HCT116 (cell line): ENCODE measurements around the gene LIMK2. TPM values are rescaled to one million over a fixed set of nuclear protein-coding genes. Genes with fewer than 3 reads are reported as not detected.

ENCODE experiments used
- ATAC-seq: fragments of 200-7000 bp; cut with Tn5 transposase; 2 replicates; pipeline ENCODE4 v1.9.1; 2020; ENCODE audit warnings: mild to moderate bottlenecking, moderate library complexity
- BruUV-seq: library from RNA; stranded (reverse); fragments of 400-500 nt; replicated peaks from 2 replicates; lab custom pipeline; 2021; lab: Mats Ljungman, UMichigan
- CTCF ChIA-PET: fragments of 300-600 bp; sonication (Branson Sonifier 250); formaldehyde crosslinking; loops from one replicate; lab custom pipeline; 2021; ENCODE audit warnings: antibody characterized with exemption; lab: Charles Lee
- POLR2A ChIA-PET: fragments of 300-600, 350-600 bp; sonication (Branson Sonifier 250); formaldehyde crosslinking; loops from one replicate; lab custom pipeline; 2021; ENCODE audit warnings: antibody characterized with exemption; lab: Charles Lee
- RAD21 ChIA-PET, 2 experiments: fragments of 300-600 bp; sonication (Branson Sonifier 250); formaldehyde crosslinking; loops; one replicate each; lab custom pipeline; 2023; ENCODE audit warnings: low total read pairs in 2 of 2; ENCODE audit not compliant: uncharacterized antibody in 2 of 2, unreplicated experiment in 2 of 2, low non-redundant PET in 1 of 2; lab: Charles Lee
- DNase-seq: peaks from one replicate; pipeline ENCODE4 v3.0.0-alpha.2; 2010; ENCODE audit warnings: low read depth, low spot score
- H2AFZ ChIP-seq: fragments of 200-600 bp; shearing (Covaris generic), sonication (generic); 2 replicates; pipeline ENCODE4 v1.6.1; 2017; ENCODE audit warnings: low read depth, mixed run types, mixed read lengths, antibody characterized with exemption, low read length; ENCODE audit not compliant: poor library complexity, severe bottlenecking
- H3K27ac ChIP-seq: 2 replicates; pipeline ENCODE4 v1.5.1; 2012; ENCODE audit warnings: low read depth, low read length
- H3K27me3 ChIP-seq: fragments of 200-600 bp; sonication (generic); 2 replicates; pipeline ENCODE4 v1.6.1; 2016; ENCODE audit warnings: mixed run types, low read length, mixed read lengths; ENCODE audit not compliant: insufficient read depth
- H3K36me3 ChIP-seq, 2 experiments: fragments of 200-500 bp in 1 of 2; fragments of 200-600 bp in 1 of 2; sonication (Bioruptor generic) in 1 of 2; sonication (generic) in 1 of 2; 2 replicates each; pipeline versions ENCODE4 v1.5.1 to v1.6.1; 2014 to 2016; ENCODE audit warnings: low read length in 2 of 2, inconsistent platforms in 1 of 2, mixed read lengths in 1 of 2, mixed run types in 1 of 2; ENCODE audit not compliant: insufficient read depth in 2 of 2, control insufficient read depth in 1 of 2
- H3K4me1 ChIP-seq, 2 experiments: fragments of 200-600 bp in 1 of 2; sonication (generic) in 1 of 2; 2 replicates each; pipeline versions ENCODE4 v1.5.1 to v1.6.1; 2012 to 2017; ENCODE audit warnings: low read length in 2 of 2, inconsistent platforms in 1 of 2, mild to moderate bottlenecking in 1 of 2, mixed read lengths in 1 of 2, mixed run types in 1 of 2, moderate library complexity in 1 of 2; ENCODE audit not compliant: insufficient read depth in 2 of 2, control insufficient read depth in 1 of 2
- H3K4me2 ChIP-seq: fragments of 200-600 bp; sonication (generic); 2 replicates; pipeline ENCODE4 v1.6.1; 2017; ENCODE audit warnings: mixed run types, low read length, mixed read lengths
- H3K4me3 ChIP-seq, 2 experiments: fragments of 200-600 bp in 1 of 2; sonication (generic) in 1 of 2; replicated peaks in 1 of 2; 2 replicates each; pipeline ENCODE4 v1.5.1; 2011 to 2016; ENCODE audit warnings: low read length in 2 of 2, control low read depth in 1 of 2, low read depth in 1 of 2, mild to moderate bottlenecking in 1 of 2, mixed read lengths in 1 of 2, mixed run types in 1 of 2
- H3K79me2 ChIP-seq: fragments of 200-600 bp; sonication (generic); 2 replicates; pipeline ENCODE4 v1.6.1; 2017; ENCODE audit warnings: mild to moderate bottlenecking, mixed run types, low read length, moderate library complexity, mixed read lengths; ENCODE audit not compliant: insufficient read depth
- H3K9ac ChIP-seq: fragments of 200-600 bp; sonication (generic); 2 replicates; pipeline ENCODE4 v1.6.1; 2016; ENCODE audit warnings: low read length, mixed read lengths
- H3K9me2 ChIP-seq: fragments of 200-600 bp; sonication (generic), shearing (Covaris generic); 2 replicates; pipeline ENCODE4 v1.6.1; 2017; ENCODE audit warnings: mixed run types, mild to moderate bottlenecking, moderate library complexity; ENCODE audit not compliant: insufficient read depth
- H3K9me3 ChIP-seq, 2 experiments: fragments of 200-500 bp in 1 of 2; fragments of 200-600 bp in 1 of 2; sonication (Bioruptor generic) in 1 of 2; sonication (generic) in 1 of 2; 2 replicates each; pipeline ENCODE4 v1.6.1; 2014 to 2017; ENCODE audit warnings: low read length in 2 of 2, mixed read lengths in 2 of 2, inconsistent platforms in 1 of 2, low read depth in 1 of 2, mild to moderate bottlenecking in 1 of 2, mixed run types in 1 of 2, moderate library complexity in 1 of 2; ENCODE audit not compliant: control insufficient read depth in 1 of 2, insufficient read depth in 1 of 2
- H4K20me1 ChIP-seq: fragments of 200-600 bp; sonication (generic), shearing (Covaris generic); 2 replicates; pipeline ENCODE4 v1.6.1; 2017; ENCODE audit warnings: mixed run types, mild to moderate bottlenecking, moderate library complexity; ENCODE audit not compliant: insufficient read depth
- CBX3 ChIP-seq: IDR thresholded peaks from 2 replicates; pipeline ENCODE4 v1.6.1; 2012; ENCODE audit warnings: low read depth
- CTCF ChIP-seq, 3 experiments: fragments of 200-600 bp in 1 of 3; sonication (generic) in 1 of 3; IDR thresholded peaks in 2 of 3; conservative IDR thresholded peaks in 1 of 3; 2 replicates each; pipeline ENCODE4 v1.5.1; 2012 to 2017; ENCODE audit warnings: low read depth in 2 of 3, low read length in 2 of 3, antibody characterized with exemption in 1 of 3, borderline replicate concordance in 1 of 3, control low read depth in 1 of 3, mild to moderate bottlenecking in 1 of 3, mixed read lengths in 1 of 3, mixed run types in 1 of 3, moderate library complexity in 1 of 3; ENCODE audit not compliant: insufficient read depth in 1 of 3
- EZH2phosphoT487 ChIP-seq: fragments of 200-600 bp; IDR thresholded peaks from 2 replicates; pipeline ENCODE4 v1.6.1; 2018; ENCODE audit warnings: antibody characterized with exemption, borderline replicate concordance
- MAX ChIP-seq: IDR thresholded peaks from 2 replicates; pipeline ENCODE4 v1.6.1; 2012
- RAD21 ChIP-seq: IDR thresholded peaks from 2 replicates; pipeline ENCODE4 v1.6.1; 2012; ENCODE audit warnings: low read depth, mild to moderate bottlenecking
- SIN3A ChIP-seq: IDR thresholded peaks from 2 replicates; pipeline ENCODE4 v1.6.1; 2012; ENCODE audit warnings: low read depth
- SP1 ChIP-seq: IDR thresholded peaks from 2 replicates; pipeline ENCODE4 v1.6.1; 2012; ENCODE audit warnings: low read depth
- ZFX ChIP-seq: fragments of 450-650 bp; IDR thresholded peaks from 2 replicates; pipeline ENCODE4 v1.6.1; 2017
- ZNF274 ChIP-seq: fragments of 200-500 bp; sonication (Bioruptor generic); IDR thresholded peaks from 2 replicates; pipeline ENCODE4 v1.6.1; 2014; ENCODE audit warnings: mild to moderate bottlenecking, low read depth, low read length, inconsistent platforms
- intact Hi-C: fragments of 100-400 bp; cut with micrococcal nuclease; formaldehyde crosslinking; loops from 2 replicates; pipeline ENCODE4 v1.10.0; 2022
- total RNA-seq: library from RNA; stranded (reverse); gene quantifications from one replicate; pipeline ENCODE4 v1.2.1, GENCODE V29; 2021; ENCODE audit not compliant: unreplicated experiment

Gene LIMK2
- total RNA-seq, 1 experiment from 2014 or later, result 21.9 TPM

- H3K79me2 ChIP-seq, result peaks cover 23% of the 10 kb centered on the region; the same call in 1 of the 2 replicates
- H3K9me2 ChIP-seq, result no peaks in the 10 kb centered on the region
- ChIA-PET POLR2A (no interaction called here), RAD21 (no interaction called here), CTCF (no interaction called here)
- H3K27ac ChIP-seq, result no peak overlapping the region
- no peaks in the 10 kb centered on the region for H3K27me3 ChIP-seq
- H3K36me3 ChIP-seq, result no peaks in the 10 kb centered on the region
- no peak overlapping the region for H3K9ac ChIP-seq
- H3K4me1 ChIP-seq, result peaks cover 22 to 36% of the 10 kb centered on the region in 2 experiments
- peak overlapping the region; percentile 48 for H3K4me2 ChIP-seq
- no peak overlapping the region for H3K4me3 ChIP-seq
- ATAC-seq (no peak), DNase-seq (no peak)
- no peaks in the 10 kb centered on the region for H4K20me1 ChIP-seq
- intact Hi-C loops, result no loop called here
- no TSS peak for BruUV-seq
- no peaks in the 10 kb centered on the region for H3K9me3 ChIP-seq
- H2AFZ ChIP-seq, result no peak overlapping the region
- no peak for TF ChIP-seq SIN3A
- TF ChIP-seq EZH2phosphoT487, result no peak
- TF ChIP-seq ZNF274, result no peak
- no peak for TF ChIP-seq CTCF (IDR thresholded peaks at IDR 0.05 in 2 of 3, conservative IDR thresholded peaks at IDR 0.05 in 1 of 3; ENCODE audit: borderline replicate concordance in 1 of 3, insufficient read depth in 1 of 3, low read depth in 2 of 3, low read length in 2 of 3)
- TF ChIP-seq RAD21, result no peak
Measured at GRCh38 chr22:31178859-31179258, 33.2 kb upstream of the LIMK2 start.

- POLR2A ChIA-PET, result no interaction called here
- BruUV-seq, result no TSS peak
Measured at GRCh38 chr22:31179345-31179744, 32.8 kb upstream of the LIMK2 start.

More at GRCh38 chr22:31179345-31179744, 32.8 kb upstream of the LIMK2 start:
- Histone ChIP-seq H3K9ac (no peak overlapping the region), H3K27me3 (no peaks in the 10 kb centered on the region), H3K9me2 (no peaks in the 10 kb centered on the region), H3K4me1 (peaks cover 22 to 32% of the 10 kb centered on the region in 2 experiments), H3K36me3 (no peaks in the 10 kb centered on the region), H3K9me3 (no peaks in the 10 kb centered on the region), H3K79me2 (peaks cover 18% of the 10 kb centered on the region; the same call in 1 of the 2 replicates), H3K4me2 (peak overlapping the region; percentile 48), H3K27ac (no peak overlapping the region), H2AFZ (no peak overlapping the region), H4K20me1 (no peaks in the 10 kb centered on the region), H3K4me3 (no peak overlapping the region)
- ATAC-seq (no peak; the same call in 1 of the 2 replicates), DNase-seq (no peak)
- RAD21 ChIA-PET, result no interaction called here
- peak; percentile 17; the same call in 1 of the 2 replicates for TF ChIP-seq ZFX
- no peak for TF ChIP-seq CBX3
- no peak for TF ChIP-seq SP1
- peak; percentile 29; the same call in 1 of the 2 replicates for TF ChIP-seq MAX
- intact Hi-C loops, result no loop called here
- CTCF ChIA-PET, result no interaction called here
